BJ (cell line): ENCODE measurements around the gene AGK. TPM values are rescaled to one million over a fixed set of nuclear protein-coding genes. Genes with fewer than 3 reads are reported as not detected.
A peak's percentile ranks its signal among the peaks of the same experiment; 100 is the strongest.

Experiments
- CTCF ChIA-PET: fragments of 350-600 bp; formaldehyde crosslinking; extraction: SDS; loops from one replicate; lab custom pipeline; 2021; ENCODE audit warnings: antibody characterized with exemption, inconsistent platforms; lab: Yijun Ruan, JAX
- POLR2A ChIA-PET: fragments of 300-600 bp; sonication (Branson Sonifier 250); formaldehyde crosslinking; extraction: SDS; loops from one replicate; lab custom pipeline; 2021; ENCODE audit warnings: antibody characterized with exemption; lab: Charles Lee
- DNase-seq: peaks from one replicate; pipeline ENCODE4 v3.0.0-alpha.2; 2011; ENCODE audit warnings: low read depth
- H3K27me3 ChIP-seq: 2 replicates; pipeline ENCODE4 v1.6.0; 2011; ENCODE audit warnings: low read length; ENCODE audit not compliant: control insufficient read depth, insufficient read depth
- H3K36me3 ChIP-seq: 2 replicates; pipeline ENCODE4 v1.5.1; 2011; ENCODE audit warnings: low read length; ENCODE audit not compliant: control insufficient read depth, insufficient read depth
- H3K4me3 ChIP-seq: 2 replicates; pipeline ENCODE4 v1.5.1; 2011; ENCODE audit warnings: low read depth, mild to moderate bottlenecking, control low read depth, low read length
- CTCF ChIP-seq: IDR thresholded peaks from 2 replicates; pipeline ENCODE4 v1.5.1; 2011; ENCODE audit warnings: low read depth, mild to moderate bottlenecking, control low read depth, inconsistent platforms, low read length, moderate library complexity; ENCODE audit not compliant: insufficient read depth
- polyA plus RNA-seq: library from polyadenylated mRNA; depleted of rRNA; stranded (reverse); fragments of >200 nt; gene quantifications from 2 replicates; pipeline ENCODE4 v1.2.3, GENCODE V29; 2011

Gene AGK
- polyA plus RNA-seq, 1 experiment: 30.3 TPM

- H3K4me3 ChIP-seq: no peak overlapping the region
- no peaks in the 10 kb centered on the region for H3K27me3 ChIP-seq
- no peak for DNase-seq
- ChIA-PET POLR2A (no interaction called here), CTCF (no interaction called here)
- no peak for TF ChIP-seq CTCF
- H3K36me3 ChIP-seq: no peaks in the 10 kb centered on the region; the same call in 1 of the 2 replicates
Measured at GRCh38 chr7:141697211-141697871, 146.1 kb downstream of the AGK start.

- H3K27me3 ChIP-seq: peaks cover 1% of the 10 kb centered on the region; the same call in 1 of the 2 replicates
- no peaks in the 10 kb centered on the region; the same call in 1 of the 2 replicates for H3K36me3 ChIP-seq
- ChIA-PET POLR2A (no interaction called here), CTCF (no interaction called here)
- H3K4me3 ChIP-seq: no peak overlapping the region
- DNase-seq: no peak
- TF ChIP-seq CTCF: no peak
Measured at GRCh38 chr7:141698247-141699015, 147.2 kb downstream of the AGK start.

GRCh38 chr7:141699860-141700259 is 148.7 kb downstream of the AGK start:
- ChIA-PET CTCF (no interaction called here), POLR2A (no interaction called here)
- no peak for DNase-seq
- H3K27me3 ChIP-seq: peaks cover 3% of the 10 kb centered on the region
- H3K4me3 ChIP-seq: no peak overlapping the region
- TF ChIP-seq CTCF: no peak
- H3K36me3 ChIP-seq: no peaks in the 10 kb centered on the region

GRCh38 chr7:141700296-141700847 is 149.2 kb downstream of the AGK start:
- Histone ChIP-seq H3K36me3 (no peaks in the 10 kb centered on the region), H3K4me3 (peak overlapping the region; percentile 65), H3K27me3 (peaks cover 3% of the 10 kb centered on the region)
- DNase-seq: no peak
- ChIA-PET CTCF (no interaction called here), POLR2A (no interaction called here)
- no peak for TF ChIP-seq CTCF

GRCh38 chr7:141700848-141701371 is 149.7 kb downstream of the AGK start:
- no peak for TF ChIP-seq CTCF
- Histone ChIP-seq H3K27me3 (peaks cover 3% of the 10 kb centered on the region), H3K36me3 (no peaks in the 10 kb centered on the region), H3K4me3 (peak overlapping the region; percentile 65)
- DNase-seq: no peak
- POLR2A ChIA-PET: interaction anchor here (0.6 kb wide), 1 partner anchor 1031 kb away, joined by 9 read pairs; no protein-coding TSS in a partner anchor
- CTCF ChIA-PET: no interaction called here
